Measurements from ENCODE around the gene OAS3.

OAS3 gene

DNA sequence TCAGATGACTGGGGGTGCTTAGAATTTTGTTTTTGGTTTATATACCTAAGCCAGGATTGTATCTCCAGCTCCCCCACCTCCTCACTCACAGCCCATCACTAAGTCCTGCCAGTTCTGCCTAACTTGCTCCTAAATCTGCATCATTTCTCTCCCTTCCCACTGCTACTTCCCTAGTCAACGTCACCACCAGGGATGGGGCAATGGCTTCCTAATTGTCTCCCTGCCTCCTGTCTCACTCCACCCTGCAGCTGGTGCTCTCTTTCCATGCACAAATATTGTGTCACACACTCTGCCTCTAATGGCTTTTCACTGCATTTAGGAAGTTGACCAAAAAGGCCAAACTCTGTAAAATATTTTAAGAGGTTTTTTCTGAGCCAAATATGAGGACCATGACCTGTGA lies 51.5 kb downstream of the OAS3 start:
- no peaks in the 10 kb centered on the region for H3K36me3 ChIP-seq (ENCODE audit: control insufficient read depth, low read depth, low read length)
- H3K9ac ChIP-seq (ENCODE audit: low read length) = no peak overlapping the region
- no peak overlapping the region for H3K4me3 ChIP-seq (ENCODE audit: low read length)

GRCh38 chr12:112992541-112993398 lies 54.5 kb downstream of the OAS3 start:
- no peak overlapping the region for H3K27ac ChIP-seq (ENCODE audit: low read length)
- no peak overlapping the region for H3K4me3 ChIP-seq (ENCODE audit: low read length)
- H3K4me1 ChIP-seq (ENCODE audit: control insufficient read depth, low read depth, low read length) = peaks cover 8% of the 10 kb centered on the region
- no peaks in the 10 kb centered on the region for H3K9me3 ChIP-seq (ENCODE audit: control insufficient read depth, low read depth, low read length)
- no peaks in the 10 kb centered on the region for H3K36me3 ChIP-seq (ENCODE audit: control insufficient read depth, low read depth, low read length)
- H3K9ac ChIP-seq (ENCODE audit: low read length) = no peak overlapping the region
- H3K27me3 ChIP-seq (ENCODE audit: control insufficient read depth, insufficient read depth, low read length) = no peaks in the 10 kb centered on the region

More for the DNA sequence above, 51.5 kb downstream of the OAS3 start:
- Histone ChIP-seq H3K27me3 (ENCODE audit: control insufficient read depth, insufficient read depth, low read length) (no peaks in the 10 kb centered on the region), H3K4me1 (ENCODE audit: control insufficient read depth, low read depth, low read length) (peaks cover 8% of the 10 kb centered on the region), H3K9me3 (ENCODE audit: control insufficient read depth, low read depth, low read length) (peaks cover 5% of the 10 kb centered on the region), H3K27ac (ENCODE audit: low read length) (no peak overlapping the region)

- Histone ChIP-seq H3K36me3 (ENCODE audit: control insufficient read depth, low read depth, low read length) (no peaks in the 10 kb centered on the region), H3K27me3 (ENCODE audit: control insufficient read depth, insufficient read depth, low read length) (no peaks in the 10 kb centered on the region), H3K4me3 (ENCODE audit: low read length) (no peak overlapping the region), H3K9ac (ENCODE audit: low read length) (no peak overlapping the region), H3K9me3 (ENCODE audit: control insufficient read depth, low read depth, low read length) (no peaks in the 10 kb centered on the region), H3K27ac (ENCODE audit: low read length) (no peak overlapping the region), H3K4me1 (ENCODE audit: control insufficient read depth, low read depth, low read length) (peaks cover 5% of the 10 kb centered on the region)
Measured at GRCh38 chr12:112995008-112995407, 56.7 kb downstream of the OAS3 start.

GRCh38 chr12:112996501-112996900 lies 58.2 kb downstream of the OAS3 start:
- no peaks in the 10 kb centered on the region for H3K36me3 ChIP-seq (ENCODE audit: control insufficient read depth, low read depth, low read length)

DNA sequence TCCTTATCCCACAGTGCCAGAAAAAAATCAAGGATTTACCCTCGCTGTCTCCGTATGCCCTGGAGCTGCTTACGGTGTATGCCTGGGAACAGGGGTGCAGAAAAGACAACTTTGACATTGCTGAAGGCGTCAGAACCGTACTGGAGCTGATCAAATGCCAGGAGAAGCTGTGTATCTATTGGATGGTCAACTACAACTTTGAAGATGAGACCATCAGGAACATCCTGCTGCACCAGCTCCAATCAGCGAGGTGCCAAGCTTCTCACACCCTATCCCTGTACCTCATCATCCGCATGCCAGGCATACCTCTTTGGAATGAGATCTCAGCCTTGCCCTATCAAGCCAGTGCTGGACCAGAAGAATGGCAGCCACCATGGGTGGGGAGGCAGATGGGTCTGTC lies 59.2 kb downstream of the OAS3 start:
- Histone ChIP-seq H3K9me3 (ENCODE audit: control insufficient read depth, low read depth, low read length) (no peaks in the 10 kb centered on the region), H3K27me3 (ENCODE audit: control insufficient read depth, insufficient read depth, low read length) (no peaks in the 10 kb centered on the region), H3K4me1 (ENCODE audit: control insufficient read depth, low read depth, low read length) (no peaks in the 10 kb centered on the region), H3K36me3 (ENCODE audit: control insufficient read depth, low read depth, low read length) (no peaks in the 10 kb centered on the region), H3K9ac (ENCODE audit: low read length) (no peak overlapping the region), H3K27ac (ENCODE audit: low read length) (no peak overlapping the region), H3K4me3 (ENCODE audit: low read length) (no peak overlapping the region)

More at GRCh38 chr12:112996501-112996900, 58.2 kb downstream of the OAS3 start:
- no peaks in the 10 kb centered on the region for H3K27me3 ChIP-seq (ENCODE audit: control insufficient read depth, insufficient read depth, low read length)
- H3K9ac ChIP-seq (ENCODE audit: low read length) = no peak overlapping the region
- no peaks in the 10 kb centered on the region for H3K9me3 ChIP-seq (ENCODE audit: control insufficient read depth, low read depth, low read length)
- no peaks in the 10 kb centered on the region for H3K4me1 ChIP-seq (ENCODE audit: control insufficient read depth, low read depth, low read length)
- no peak overlapping the region for H3K4me3 ChIP-seq (ENCODE audit: low read length)
- no peak overlapping the region for H3K27ac ChIP-seq (ENCODE audit: low read length)

- Histone ChIP-seq H3K4me3 (ENCODE audit: low read length) (no peak overlapping the region), H3K4me1 (ENCODE audit: control insufficient read depth, low read depth, low read length) (no peaks in the 10 kb centered on the region), H3K27ac (ENCODE audit: low read length) (no peak overlapping the region), H3K27me3 (ENCODE audit: control insufficient read depth, insufficient read depth, low read length) (no peaks in the 10 kb centered on the region), H3K36me3 (ENCODE audit: control insufficient read depth, low read depth, low read length) (no peaks in the 10 kb centered on the region), H3K9ac (ENCODE audit: low read length) (no peak overlapping the region), H3K9me3 (ENCODE audit: control insufficient read depth, low read depth, low read length) (no peaks in the 10 kb centered on the region)
Measured at GRCh38 chr12:112998987-112999767, 60.9 kb downstream of the OAS3 start.

DNA sequence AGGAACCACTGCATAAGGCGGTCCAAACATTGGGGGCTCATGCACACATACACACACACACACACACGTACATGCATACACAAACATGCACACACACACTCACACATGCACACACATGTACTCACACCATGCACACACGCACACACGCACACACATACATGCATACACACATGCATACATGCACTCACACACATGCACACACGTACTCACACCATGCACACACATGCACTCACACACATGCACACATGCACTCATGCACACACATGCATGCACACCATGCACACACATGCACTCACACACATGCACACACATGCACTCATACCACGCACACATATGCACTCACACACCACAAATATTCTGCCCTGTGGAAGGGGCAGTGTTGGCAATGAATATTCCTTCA lies 62.2 kb downstream of the OAS3 start:
- H3K36me3 ChIP-seq (ENCODE audit: control insufficient read depth, low read depth, low read length) = no peaks in the 10 kb centered on the region
- no peaks in the 10 kb centered on the region for H3K27me3 ChIP-seq (ENCODE audit: control insufficient read depth, insufficient read depth, low read length)
- no peak overlapping the region for H3K4me3 ChIP-seq (ENCODE audit: low read length)
- no peak overlapping the region for H3K27ac ChIP-seq (ENCODE audit: low read length)
- no peaks in the 10 kb centered on the region for H3K4me1 ChIP-seq (ENCODE audit: control insufficient read depth, low read depth, low read length)
- H3K9me3 ChIP-seq (ENCODE audit: control insufficient read depth, low read depth, low read length) = no peaks in the 10 kb centered on the region
- H3K9ac ChIP-seq (ENCODE audit: low read length) = no peak overlapping the region

DNA sequence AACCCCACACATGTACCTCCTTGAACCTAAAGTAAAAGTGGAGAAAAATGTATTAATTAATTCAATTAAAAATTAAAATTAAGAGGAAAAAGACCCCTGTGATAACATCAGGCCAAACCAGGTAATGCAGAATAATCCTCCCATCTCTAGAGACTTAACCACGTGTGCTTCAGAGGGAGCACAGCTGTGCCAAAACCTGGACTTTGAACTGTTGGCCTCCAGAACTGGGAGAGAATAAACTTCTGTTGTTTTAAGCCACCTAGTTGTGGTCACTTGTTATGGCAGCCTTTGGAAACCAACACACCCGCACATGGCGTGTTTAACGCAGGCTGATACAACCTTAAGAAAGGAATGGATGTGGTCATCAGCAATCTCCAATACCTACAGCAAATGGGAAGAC lies 63.9 kb downstream of the OAS3 start:
- no peak overlapping the region for H3K9ac ChIP-seq (ENCODE audit: low read length)
- no peak overlapping the region for H3K4me3 ChIP-seq (ENCODE audit: low read length)
- no peaks in the 10 kb centered on the region for H3K4me1 ChIP-seq (ENCODE audit: control insufficient read depth, low read depth, low read length)
- H3K27me3 ChIP-seq (ENCODE audit: control insufficient read depth, insufficient read depth, low read length) = no peaks in the 10 kb centered on the region
- H3K27ac ChIP-seq (ENCODE audit: low read length) = no peak overlapping the region
- no peaks in the 10 kb centered on the region for H3K9me3 ChIP-seq (ENCODE audit: control insufficient read depth, low read depth, low read length)
- no peaks in the 10 kb centered on the region for H3K36me3 ChIP-seq (ENCODE audit: control insufficient read depth, low read depth, low read length)

- no peak overlapping the region for H3K4me3 ChIP-seq (ENCODE audit: low read length)
- no peaks in the 10 kb centered on the region for H3K9me3 ChIP-seq (ENCODE audit: control insufficient read depth, low read depth, low read length)
- H3K36me3 ChIP-seq (ENCODE audit: control insufficient read depth, low read depth, low read length) = no peaks in the 10 kb centered on the region
- no peak overlapping the region for H3K9ac ChIP-seq (ENCODE audit: low read length)
- H3K27ac ChIP-seq (ENCODE audit: low read length) = no peak overlapping the region
- H3K27me3 ChIP-seq (ENCODE audit: control insufficient read depth, insufficient read depth, low read length) = no peaks in the 10 kb centered on the region
- no peaks in the 10 kb centered on the region for H3K4me1 ChIP-seq (ENCODE audit: control insufficient read depth, low read depth, low read length)
Measured at GRCh38 chr12:113002676-113003075, 64.4 kb downstream of the OAS3 start.

DNA sequence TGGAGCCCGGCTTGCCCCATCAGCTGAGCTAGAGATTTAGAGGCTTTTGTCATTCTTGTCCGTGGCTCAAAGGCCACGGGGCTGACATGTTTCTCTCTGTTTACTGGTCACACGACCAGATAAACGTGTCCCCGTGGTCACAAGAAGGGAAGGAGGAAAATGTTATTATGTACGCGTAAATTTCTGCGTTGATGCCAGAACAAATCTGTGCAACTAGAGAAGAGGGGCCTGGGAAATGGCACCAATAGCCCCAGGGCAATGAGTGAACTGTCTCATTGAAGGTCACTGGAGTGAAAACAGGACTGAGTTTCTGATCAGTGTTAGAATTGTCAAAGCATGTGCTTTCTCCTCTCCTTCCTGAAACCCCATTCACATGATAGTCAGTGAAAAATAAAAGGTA lies 65.4 kb downstream of the OAS3 start:
- Histone ChIP-seq H3K4me3 (ENCODE audit: low read length) (no peak overlapping the region), H3K27ac (ENCODE audit: low read length) (no peak overlapping the region), H3K4me1 (ENCODE audit: control insufficient read depth, low read depth, low read length) (no peaks in the 10 kb centered on the region), H3K27me3 (ENCODE audit: control insufficient read depth, insufficient read depth, low read length) (no peaks in the 10 kb centered on the region), H3K9me3 (ENCODE audit: control insufficient read depth, low read depth, low read length) (no peaks in the 10 kb centered on the region), H3K36me3 (ENCODE audit: control insufficient read depth, low read depth, low read length) (no peaks in the 10 kb centered on the region), H3K9ac (ENCODE audit: low read length) (no peak overlapping the region)

DNA sequence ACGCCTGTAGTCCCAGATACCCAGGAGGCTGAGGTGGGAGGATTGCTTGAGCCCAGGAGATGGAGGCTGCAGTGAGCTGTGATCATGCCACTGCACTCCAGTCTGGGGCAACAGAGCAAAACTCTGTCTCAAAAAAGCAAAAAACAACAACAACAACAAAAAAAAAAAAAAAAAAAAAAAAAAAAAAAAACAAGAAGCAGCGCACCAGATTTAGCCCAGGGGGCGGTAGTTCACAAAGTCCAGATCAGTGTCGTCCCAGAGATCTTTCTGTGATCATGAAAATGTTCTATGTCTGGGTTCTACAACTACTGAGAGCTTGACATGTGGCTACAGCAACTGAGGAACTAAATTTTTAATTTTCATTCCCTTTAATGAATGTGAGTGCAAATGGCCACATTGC lies 67.5 kb downstream of the OAS3 start:
- Histone ChIP-seq H3K27me3 (ENCODE audit: control insufficient read depth, insufficient read depth, low read length) (no peaks in the 10 kb centered on the region), H3K27ac (ENCODE audit: low read length) (no peak overlapping the region), H3K9ac (ENCODE audit: low read length) (no peak overlapping the region), H3K36me3 (ENCODE audit: control insufficient read depth, low read depth, low read length) (no peaks in the 10 kb centered on the region), H3K9me3 (ENCODE audit: control insufficient read depth, low read depth, low read length) (no peaks in the 10 kb centered on the region), H3K4me3 (ENCODE audit: low read length) (no peak overlapping the region), H3K4me1 (ENCODE audit: control insufficient read depth, low read depth, low read length) (no peaks in the 10 kb centered on the region)
